Activated CD8-positive, alpha-beta T cell treated with anti-CD3 and anti-CD28 coated beads for 36 hours (primary cell): ENCODE results near the gene ACTN4. TPM values are rescaled to one million over a fixed set of nuclear protein-coding genes. Genes with fewer than 3 reads are reported as not detected.
"Not testable (repeated sequence)": the region's sequence is repeated elsewhere in the genome, so short reads cannot be mapped to it uniquely, and the experiment has no call there.

Source experiments
- ATAC-seq: fragments of 200-7000 bp; cut with Tn5 transposase; one replicate; pipeline ENCODE4 v1.10.0; 2021; ENCODE audit warnings: mild to moderate bottlenecking, moderate library complexity
- CTCF ChIA-PET: fragments of 350-600 bp; sonication (Branson Sonifier 250); formaldehyde crosslinking; loops from one replicate; lab custom pipeline; 2021; ENCODE audit warnings: antibody characterized with exemption; lab: Charles Lee
- POLR2A ChIA-PET: fragments of 350-600 bp; sonication (Branson Sonifier 250); formaldehyde crosslinking; loops from one replicate; lab custom pipeline; 2021; ENCODE audit warnings: antibody characterized with exemption; lab: Charles Lee
- DNase-seq: peaks from one replicate; pipeline ENCODE4 v3.0.0-alpha.2; 2020
- H3K27ac Mint-ChIP-seq: one replicate; pipeline ENCODE4 v1.8.0; 2021; ENCODE audit warnings: mild to moderate bottlenecking, mixed read lengths
- H3K27me3 Mint-ChIP-seq: one replicate; pipeline ENCODE4 v1.8.0; 2021; ENCODE audit warnings: mixed read lengths
- H3K36me3 Mint-ChIP-seq: one replicate; pipeline ENCODE4 v1.8.0; 2021; ENCODE audit warnings: low read depth, mixed read lengths
- H3K4me1 Mint-ChIP-seq: one replicate; pipeline ENCODE4 v1.8.0; 2021; ENCODE audit warnings: low read depth, mixed read lengths
- H3K4me3 Mint-ChIP-seq: one replicate; pipeline ENCODE4 v1.8.0; 2021; ENCODE audit warnings: mild to moderate bottlenecking, moderate library complexity, mixed read lengths
- H3K9me3 Mint-ChIP-seq: one replicate; pipeline ENCODE4 v1.8.0; 2021; ENCODE audit warnings: mixed read lengths
- CTCF ChIP-seq: fragments of 200-600 bp; IDR thresholded peaks from one replicate; pipeline ENCODE4 v1.8.0; 2022; ENCODE audit warnings: antibody characterized with exemption, mild to moderate bottlenecking
- intact Hi-C: fragments of 100-400 bp; cut with micrococcal nuclease; formaldehyde crosslinking; loops from one replicate; pipeline ENCODE4 v1.10.0; 2022
- total RNA-seq, 2 experiments: library from RNA; stranded (reverse); gene quantifications; one replicate each; pipeline ENCODE4 v1.2.3, GENCODE V29; 2021

The ACTN4 gene
- total RNA-seq, 2 experiments from 2014 or later: 183 to 189 TPM

- TF ChIP-seq CTCF: no peak
- ATAC-seq: no peak
- Mint-ChIP-seq H3K36me3 (no peaks in the 10 kb centered on the region), H3K4me1 (no peaks in the 10 kb centered on the region), H3K27me3 (no peaks in the 10 kb centered on the region), H3K9me3 (no peaks in the 10 kb centered on the region), H3K27ac (no peak overlapping the region), H3K4me3 (no peak overlapping the region)
- intact Hi-C loops: no loop called here
- ChIA-PET CTCF (no interaction called here), POLR2A (no interaction called here)
- no peak for DNase-seq
Observed at GRCh38 chr19:38763795-38764220, 116.4 kb downstream of the ACTN4 start.

- no peaks in the 10 kb centered on the region for H3K9me3 Mint-ChIP-seq
- intact Hi-C loops: no loop called here
- no peaks in the 10 kb centered on the region for H3K27me3 Mint-ChIP-seq
- H3K27ac Mint-ChIP-seq: no peak overlapping the region
- no peak overlapping the region for H3K4me3 Mint-ChIP-seq
- no peak for TF ChIP-seq CTCF
- POLR2A ChIA-PET: no interaction called here
- DNase-seq (no peak), ATAC-seq (no peak)
- H3K36me3 Mint-ChIP-seq: no peaks in the 10 kb centered on the region
- peaks cover 5% of the 10 kb centered on the region for H3K4me1 Mint-ChIP-seq
- CTCF ChIA-PET: no interaction called here
Observed at GRCh38 chr19:38765214-38765613, 117.8 kb downstream of the ACTN4 start.

- H3K27me3 Mint-ChIP-seq: no peaks in the 10 kb centered on the region
- no peaks in the 10 kb centered on the region for H3K36me3 Mint-ChIP-seq
- ATAC-seq (no peak), DNase-seq (no peak)
- no peaks in the 10 kb centered on the region for H3K9me3 Mint-ChIP-seq
- no peak overlapping the region for H3K4me3 Mint-ChIP-seq
- no peak for TF ChIP-seq CTCF
- H3K27ac Mint-ChIP-seq: no peak overlapping the region
- intact Hi-C loops: no loop called here
- CTCF ChIA-PET: no interaction called here
- peaks cover 5% of the 10 kb centered on the region for H3K4me1 Mint-ChIP-seq
- POLR2A ChIA-PET: no interaction called here
Observed at GRCh38 chr19:38766276-38767047, 119.0 kb downstream of the ACTN4 start.

GRCh38 chr19:38769635-38770211, 122.3 kb downstream of the ACTN4 start:
- Mint-ChIP-seq H3K4me3 (peak overlapping the region; percentile 32), H3K4me1 (peaks cover 5% of the 10 kb centered on the region), H3K9me3 (no peaks in the 10 kb centered on the region), H3K36me3 (no peaks in the 10 kb centered on the region), H3K27ac (no peak overlapping the region), H3K27me3 (no peaks in the 10 kb centered on the region)
- DNase-seq (peak; percentile 90), ATAC-seq (peak; percentile 85)
- POLR2A ChIA-PET: interaction anchor here (0.7 to 1.1 kb wide), 4 partner anchors 17 to 183 kb away, joined by 3 to 5 read pairs (median 3); partner anchors contain the start of gene ECH1
- CTCF ChIA-PET: interaction anchor here (0.6 to 1.7 kb wide), 14 partner anchors 9 to 367 kb away, joined by 3 to 16 read pairs (median 4); partner anchors contain the start of genes CAPN12 and FAM98C
- peak; percentile 78 for TF ChIP-seq CTCF
- intact Hi-C loops: no loop called here

GRCh38 chr19:38770228-38770948, 122.9 kb downstream of the ACTN4 start:
- DNase-seq, POLR2A ChIA-PET, H3K4me1 Mint-ChIP-seq, H3K27me3 Mint-ChIP-seq, H3K9me3 Mint-ChIP-seq, H3K27ac Mint-ChIP-seq, H3K36me3 Mint-ChIP-seq, intact Hi-C loops: not testable (repeated sequence)
- ATAC-seq: peak; percentile 6
- H3K4me3 Mint-ChIP-seq: peak overlapping the region; percentile 29
- CTCF ChIA-PET: interaction anchor here (0.8 to 1.7 kb wide), 8 partner anchors 9 to 182 kb away, joined by 3 to 16 read pairs (median 4); partner anchors contain the start of gene CAPN12

GRCh38 chr19:38770949-38771275, 123.5 kb downstream of the ACTN4 start:
- POLR2A ChIA-PET, H3K36me3 Mint-ChIP-seq: not testable (repeated sequence)
- ATAC-seq: peak; percentile 85

GRCh38 chr19:38771569-38771968, 124.1 kb downstream of the ACTN4 start:
- H3K4me1 Mint-ChIP-seq, POLR2A ChIA-PET, H3K27me3 Mint-ChIP-seq, intact Hi-C loops, DNase-seq, H3K9me3 Mint-ChIP-seq, H3K36me3 Mint-ChIP-seq, H3K27ac Mint-ChIP-seq, CTCF ChIA-PET, H3K4me3 Mint-ChIP-seq, ATAC-seq: not testable (repeated sequence)

More at GRCh38 chr19:38770949-38771275, 123.5 kb downstream of the ACTN4 start:
- DNase-seq, CTCF ChIA-PET, H3K27ac Mint-ChIP-seq, intact Hi-C loops, H3K9me3 Mint-ChIP-seq, H3K27me3 Mint-ChIP-seq, H3K4me1 Mint-ChIP-seq, H3K4me3 Mint-ChIP-seq: not testable (repeated sequence)
